HepG2 (cell line): Measurements from ENCODE around the gene USB1. TPM values are rescaled to one million over a fixed set of nuclear protein-coding genes. Genes with fewer than 3 reads are reported as not detected.

Experiments used
- ATRX ChIP-seq: sonication (generic); formaldehyde crosslinking; IDR thresholded peaks from 2 replicates; pipeline ENCODE4 v1.4.0; 2020; ENCODE audit warnings: missing genetic modification reagents, borderline replicate concordance
- DRAP1 ChIP-seq: IDR thresholded peaks from 2 replicates; pipeline ENCODE4 v1.6.1; 2016; ENCODE audit warnings: missing genetic modification reagents, missing compliant biosample characterization
- HOXA9 ChIP-seq: sonication (generic); formaldehyde crosslinking; IDR thresholded peaks from 2 replicates; pipeline ENCODE4 v1.8.1; 2022; ENCODE audit warnings: missing genetic modification reagents, mild to moderate bottlenecking, moderate library complexity, borderline replicate concordance
- MIXL1 ChIP-seq: IDR thresholded peaks from 2 replicates; pipeline ENCODE4 v1.6.1; 2016
- NONO ChIP-seq, 2 experiments: fragments of 450-650 bp in 1 of 2; sonication (generic) in 1 of 2; formaldehyde crosslinking in 1 of 2; IDR thresholded peaks in 1 of 2; conservative IDR thresholded peaks in 1 of 2; 2 replicates each; pipeline versions ENCODE4 v1.6.1 to v1.8.0; 2017 to 2022; ENCODE audit warnings: mild to moderate bottlenecking in 1 of 2, missing genetic modification reagents in 1 of 2, moderate library complexity in 1 of 2
- PLSCR1 ChIP-seq: sonication (generic); formaldehyde crosslinking; IDR thresholded peaks from 2 replicates; pipeline ENCODE4 v1.5.0; 2020; ENCODE audit warnings: missing genetic modification reagents, mild to moderate bottlenecking, borderline replicate concordance
- PRPF4 ChIP-seq: fragments of 200-400 bp; formaldehyde crosslinking; IDR thresholded peaks from 2 replicates; pipeline ENCODE4 v1.6.1; 2016; ENCODE audit warnings: low read length, low read depth; ENCODE audit not compliant: poor library complexity, severe bottlenecking
- YY1 ChIP-seq: IDR thresholded peaks from 2 replicates; pipeline ENCODE4 v1.6.1; 2011; ENCODE audit warnings: low read length, low read depth, moderate library complexity, mild to moderate bottlenecking; ENCODE audit not compliant: insufficient read depth, insufficient replicate concordance
- ZBTB33 ChIP-seq: sonication (generic); formaldehyde crosslinking; IDR thresholded peaks from 2 replicates; pipeline ENCODE4 v1.4.0; 2020; ENCODE audit warnings: missing genetic modification reagents
- ZBTB49 ChIP-seq: sonication (generic); formaldehyde crosslinking; IDR thresholded peaks from 2 replicates; pipeline ENCODE4 v1.4.0; 2020; ENCODE audit warnings: missing genetic modification reagents, borderline replicate concordance
- ZNF383 ChIP-seq: sonication (generic); formaldehyde crosslinking; IDR thresholded peaks from 2 replicates; pipeline ENCODE4 v1.4.0; 2020; ENCODE audit warnings: missing genetic modification reagents, mild to moderate bottlenecking, borderline replicate concordance
- ZNF574 ChIP-seq: sonication (generic); formaldehyde crosslinking; IDR thresholded peaks from 2 replicates; pipeline ENCODE4 v1.4.0; 2020; ENCODE audit warnings: missing genetic modification reagents
- ZNF724P ChIP-seq: sonication (generic); formaldehyde crosslinking; IDR thresholded peaks from 2 replicates; pipeline ENCODE4 v1.8.0; 2022; ENCODE audit warnings: missing genetic modification reagents, borderline replicate concordance
- ZNF761 ChIP-seq: sonication (generic); formaldehyde crosslinking; conservative IDR thresholded peaks from 2 replicates; pipeline ENCODE4 v1.4.0; 2020; ENCODE audit warnings: mild to moderate bottlenecking, missing genetic modification reagents
- polyA plus RNA-seq, 8 experiments: library from polyadenylated mRNA; depleted of rRNA in 3 of 8; stranded (reverse) in 7 of 8; unstranded in 1 of 8; fragments of >200 nt; fragmentation: Illumina TruSeq in 4 of 8; extraction: Trizol in 4 of 8; gene quantifications; 2 replicates each; pipeline versions ENCODE4 v1.2.1 to v1.2.3, GENCODE V29; 2011 to 2016; ENCODE audit warnings: low read depth in 4 of 8, missing spikeins in 1 of 8, mixed read lengths in 1 of 8; ENCODE audit not compliant: insufficient read depth in 1 of 8
- total RNA-seq, 5 experiments: library from RNA; depleted of rRNA; stranded (reverse); fragments of >200 nt; fragmentation: Illumina TruSeq; extraction: Trizol; gene quantifications; 2 replicates each; pipeline ENCODE4 v1.2.3, GENCODE V29; 2016; ENCODE audit warnings: low read depth in 1 of 5

USB1 gene
- total and polyA plus RNA-seq, 2 of the 13 experiments (the other 11 are each of a cell fraction or from before 2014, with no cell fraction given) = 16.7 to 65.4 TPM

- 0 out of 2 replicates have a peak, but pooled peaks have one; percentile 73 for TF ChIP-seq PLSCR1 (CRISPR knock-in tag)
- TF ChIP-seq NONO (IDR thresholded peaks at IDR 0.05) = no peak
- TF ChIP-seq NONO (CRISPR knock-in tag; conservative IDR thresholded peaks at IDR 0.05) = peak; percentile 78
- peak; percentile 75 for TF ChIP-seq YY1
- no peak for TF ChIP-seq ZBTB49 (CRISPR knock-in tag)
- no peak for TF ChIP-seq ATRX (CRISPR knock-in tag)
- TF ChIP-seq ZNF761 (CRISPR knock-in tag) = 0 out of 2 replicates have a peak, but pooled peaks have one; percentile 7
- no peak for TF ChIP-seq ZNF383 (CRISPR knock-in tag)
- TF ChIP-seq HOXA9 = peak; percentile 39; the same call in 1 of the 2 replicates
- TF ChIP-seq ZNF724P (CRISPR knock-in tag) = no peak; the same call in 1 of the 2 replicates
- 0 out of 2 replicates have a peak, but pooled peaks have one; percentile 11 for TF ChIP-seq MIXL1 (CRISPR knock-in tag)
- 0 out of 2 replicates have a peak, but pooled peaks have one; percentile 39 for TF ChIP-seq ZNF574 (CRISPR knock-in tag)
- no peak for TF ChIP-seq PRPF4
- peak; percentile 91; the same call in 1 of the 2 replicates for TF ChIP-seq DRAP1 (CRISPR knock-in tag)
- TF ChIP-seq ZBTB33 (CRISPR knock-in tag) = 0 out of 2 replicates have a peak, but pooled peaks have one; percentile 9
These were observed 24.3 kb downstream of the USB1 start, which contains the start of gene MMP15 (continued) for GRCh38 chr16:58025351-58026138.
